Neural progenitor cell (in vitro differentiated cells): ENCODE data around the gene KIF26B. TPM values are rescaled to one million over a fixed set of nuclear protein-coding genes. Genes with fewer than 3 reads are reported as not detected.

Source experiments
- DNase-seq: peaks from one replicate; pipeline ENCODE4 v3.0.0-alpha.2; 2016; ENCODE audit warnings: low spot score
- H2AFZ ChIP-seq: fragments of 200-600 bp; sonication (generic); replicated peaks from 2 replicates; pipeline ENCODE4 v1.6.1; 2016; ENCODE audit warnings: antibody characterized with exemption
- H3F3A ChIP-seq: fragments of 200-600 bp; sonication (generic); 2 replicates; pipeline ENCODE4 v1.6.1; 2016; ENCODE audit warnings: antibody characterized with exemption, low read depth
- H3K27ac ChIP-seq: fragments of 200-600 bp; sonication (generic); 2 replicates; pipeline ENCODE4 v1.5.1; 2016; ENCODE audit warnings: mild to moderate bottlenecking
- H3K27me3 ChIP-seq: fragments of 200-600 bp; sonication (generic); 2 replicates; pipeline ENCODE4 v1.6.1; 2016; ENCODE audit warnings: mild to moderate bottlenecking, moderate library complexity
- H3K36me3 ChIP-seq: fragments of 200-600 bp; sonication (generic); 2 replicates; pipeline ENCODE4 v1.5.1; 2016
- H3K4me1 ChIP-seq: fragments of 200-600 bp; sonication (generic); 2 replicates; pipeline ENCODE4 v1.6.1; 2016; ENCODE audit warnings: mixed run types
- H3K4me2 ChIP-seq: fragments of 200-600 bp; sonication (generic); 2 replicates; pipeline ENCODE4 v1.6.1; 2016
- H3K4me3 ChIP-seq: fragments of 200-600 bp; sonication (generic); 2 replicates; pipeline ENCODE4 v1.5.1; 2016
- H3K79me2 ChIP-seq: fragments of 200-600 bp; sonication (generic); 2 replicates; pipeline ENCODE4 v1.6.1; 2016; ENCODE audit warnings: low read depth
- H3K9ac ChIP-seq: fragments of 200-600 bp; sonication (generic); 2 replicates; pipeline ENCODE4 v1.6.1; 2016
- H3K9me3 ChIP-seq: fragments of 200-600 bp; sonication (generic); 2 replicates; pipeline ENCODE4 v1.5.1; 2016; ENCODE audit warnings: low read depth
- H4K20me1 ChIP-seq: fragments of 200-600 bp; sonication (generic); 2 replicates; pipeline ENCODE4 v1.6.1; 2016; ENCODE audit warnings: low read depth
- H3K27ac Mint-ChIP-seq: 3 replicates; pipeline ENCODE4 v1.8.0; 2021; ENCODE audit warnings: mixed read lengths
- H3K27me3 Mint-ChIP-seq: 2 replicates; pipeline ENCODE4 v1.8.0; 2022; ENCODE audit warnings: low read depth, mild to moderate bottlenecking, inconsistent platforms, moderate library complexity, mixed read lengths; ENCODE audit not compliant: insufficient read depth
- H3K36me3 Mint-ChIP-seq: 3 replicates; pipeline ENCODE4 v1.8.0; 2021; ENCODE audit warnings: mixed read lengths
- H3K4me1 Mint-ChIP-seq: 3 replicates; pipeline ENCODE4 v1.8.0; 2021; ENCODE audit warnings: mixed read lengths
- H3K4me3 Mint-ChIP-seq: 3 replicates; pipeline ENCODE4 v1.8.0; 2021; ENCODE audit warnings: mild to moderate bottlenecking, moderate library complexity, mixed read lengths
- H3K9me3 Mint-ChIP-seq: 3 replicates; pipeline ENCODE4 v1.8.0; 2020; ENCODE audit warnings: mixed read lengths
- EZH2 ChIP-seq: fragments of 200-600 bp; sonication (generic); IDR thresholded peaks from 2 replicates; pipeline ENCODE4 v1.6.1; 2017; ENCODE audit warnings: antibody characterized with exemption, mild to moderate bottlenecking, moderate library complexity
- EZH2phosphoT487 ChIP-seq: fragments of 200-600 bp; sonication (generic); IDR thresholded peaks from 2 replicates; pipeline ENCODE4 v1.6.1; 2017; ENCODE audit warnings: antibody characterized with exemption
- total RNA-seq: library from RNA; depleted of rRNA; stranded (reverse); fragments of >200 nt; gene quantifications from 2 replicates; pipeline ENCODE4 v1.2.3, GENCODE V29; 2015; ENCODE audit warnings: low replicate concordance
- TF ChIP-seq, protein P1 (sequence below): fragments of 200-600 bp; sonication (generic); IDR thresholded peaks from 2 replicates; pipeline ENCODE4 v1.5.1; 2017; ENCODE audit warnings: antibody characterized with exemption, mild to moderate bottlenecking

The KIF26B gene
- total RNA-seq, 1 donor from 2014 or later: 0.47 TPM

DNA sequence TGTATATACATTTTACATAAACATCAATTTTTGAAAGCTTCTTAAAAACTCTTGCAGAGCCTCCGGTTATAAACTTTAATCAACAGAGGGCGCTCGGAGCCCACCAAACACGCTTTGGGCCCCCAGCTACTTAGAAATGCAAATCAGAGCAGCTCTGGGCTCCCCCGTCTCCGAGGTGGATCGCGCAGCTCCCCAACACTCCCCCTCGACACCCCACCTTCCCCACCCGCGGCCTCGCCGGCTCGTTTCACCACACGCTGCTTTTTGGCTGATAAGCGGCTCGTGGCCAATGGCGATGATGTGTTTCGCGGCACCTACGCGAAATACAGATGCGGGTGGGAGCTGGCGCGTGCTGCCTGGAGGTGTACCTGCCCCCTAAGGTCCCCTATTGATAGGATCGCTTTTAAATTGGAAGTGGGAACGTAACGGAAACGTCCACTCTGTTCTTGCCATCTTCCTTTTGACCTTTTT lies 1.7 kb upstream of the KIF26B start:
- Histone ChIP-seq H3K4me2 (peak overlapping the region; percentile 94), H4K20me1 (no peaks in the 10 kb centered on the region), H3K27me3 (peaks cover 81% of the 10 kb centered on the region), H3K36me3 (no peaks in the 10 kb centered on the region), H3K79me2 (no peaks in the 10 kb centered on the region), H3K9ac (no peak overlapping the region), H3F3A (peaks cover 14% of the 10 kb centered on the region), H3K9me3 (no peaks in the 10 kb centered on the region), H3K4me3 (peak overlapping the region; percentile 74), H2AFZ (no peak overlapping the region), H3K27ac (no peak overlapping the region), H3K4me1 (peaks cover 20% of the 10 kb centered on the region)
- TF ChIP-seq, protein P1, sequence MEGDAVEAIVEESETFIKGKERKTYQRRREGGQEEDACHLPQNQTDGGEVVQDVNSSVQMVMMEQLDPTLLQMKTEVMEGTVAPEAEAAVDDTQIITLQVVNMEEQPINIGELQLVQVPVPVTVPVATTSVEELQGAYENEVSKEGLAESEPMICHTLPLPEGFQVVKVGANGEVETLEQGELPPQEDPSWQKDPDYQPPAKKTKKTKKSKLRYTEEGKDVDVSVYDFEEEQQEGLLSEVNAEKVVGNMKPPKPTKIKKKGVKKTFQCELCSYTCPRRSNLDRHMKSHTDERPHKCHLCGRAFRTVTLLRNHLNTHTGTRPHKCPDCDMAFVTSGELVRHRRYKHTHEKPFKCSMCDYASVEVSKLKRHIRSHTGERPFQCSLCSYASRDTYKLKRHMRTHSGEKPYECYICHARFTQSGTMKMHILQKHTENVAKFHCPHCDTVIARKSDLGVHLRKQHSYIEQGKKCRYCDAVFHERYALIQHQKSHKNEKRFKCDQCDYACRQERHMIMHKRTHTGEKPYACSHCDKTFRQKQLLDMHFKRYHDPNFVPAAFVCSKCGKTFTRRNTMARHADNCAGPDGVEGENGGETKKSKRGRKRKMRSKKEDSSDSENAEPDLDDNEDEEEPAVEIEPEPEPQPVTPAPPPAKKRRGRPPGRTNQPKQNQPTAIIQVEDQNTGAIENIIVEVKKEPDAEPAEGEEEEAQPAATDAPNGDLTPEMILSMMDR: peak; percentile 89
- TF ChIP-seq EZH2 (peak; percentile 9), EZH2phosphoT487 (no peak)
- Mint-ChIP-seq H3K27me3 (peaks cover 16% of the 10 kb centered on the region), H3K36me3 (peaks cover 3% of the 10 kb centered on the region), H3K4me1 (peaks cover 9% of the 10 kb centered on the region), H3K27ac (no peak overlapping the region), H3K4me3 (peak overlapping the region; percentile 87), H3K9me3 (peaks cover 7% of the 10 kb centered on the region)
- peak; percentile 88 for DNase-seq

DNA sequence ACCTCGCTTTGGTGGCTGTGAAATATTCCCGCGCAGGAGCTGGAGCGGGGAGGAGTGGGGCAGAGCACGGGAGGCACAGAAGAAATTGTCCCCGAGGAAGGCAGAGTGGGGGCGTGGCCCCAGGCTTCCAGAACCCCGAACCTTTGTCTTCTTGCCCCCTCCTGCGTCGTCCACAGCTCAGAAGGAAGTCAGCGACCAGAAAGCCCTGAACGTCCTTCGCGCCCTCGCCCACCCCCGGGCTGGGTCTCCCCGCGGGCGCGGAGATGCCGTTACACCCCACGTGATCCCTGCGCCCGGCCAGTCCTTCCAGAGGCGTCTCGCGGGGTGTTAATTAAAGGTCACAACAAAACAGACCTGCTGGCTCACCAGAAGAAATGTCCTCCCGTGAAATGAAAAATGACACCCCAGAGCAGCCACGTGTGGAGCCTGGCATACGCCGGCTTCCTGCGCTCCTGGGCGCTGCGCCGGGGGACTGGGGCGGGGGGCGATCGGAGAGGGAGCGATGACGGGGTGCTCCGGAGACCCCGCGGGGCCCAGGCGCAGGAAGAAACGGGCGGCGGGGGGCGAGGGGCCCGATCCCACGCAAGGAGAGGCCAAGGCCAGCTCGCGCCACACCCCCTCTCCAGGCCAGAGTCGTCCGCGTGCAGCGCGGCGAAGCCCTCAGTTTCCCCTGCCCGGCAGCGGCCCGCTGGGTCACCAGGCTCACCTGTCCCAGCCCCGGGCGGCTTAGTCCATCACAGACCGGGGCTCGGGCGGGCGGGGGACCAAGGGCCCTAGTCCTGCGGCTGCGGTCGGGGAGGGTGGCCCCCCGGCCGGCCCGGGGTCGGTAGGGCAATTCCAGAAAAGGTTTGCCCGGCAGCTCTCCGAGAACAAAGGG lies 995 bp upstream of the KIF26B start:
- Histone ChIP-seq H3K4me3 (peak overlapping the region; percentile 74), H3K9me3 (no peaks in the 10 kb centered on the region), H3K9ac (no peak overlapping the region), H3K79me2 (no peaks in the 10 kb centered on the region), H2AFZ (peak overlapping the region; percentile 98), H3K36me3 (no peaks in the 10 kb centered on the region), H3F3A (peaks cover 14% of the 10 kb centered on the region), H3K4me1 (peaks cover 20% of the 10 kb centered on the region), H3K27ac (no peak overlapping the region), H3K4me2 (peak overlapping the region; percentile 94), H4K20me1 (no peaks in the 10 kb centered on the region), H3K27me3 (peaks cover 86% of the 10 kb centered on the region)
- DNase-seq: peak; percentile 44
- peaks cover 15% of the 10 kb centered on the region for H3K27me3 Mint-ChIP-seq
- H3K36me3 Mint-ChIP-seq: peaks cover 6% of the 10 kb centered on the region
- peaks cover 9% of the 10 kb centered on the region for H3K4me1 Mint-ChIP-seq
- no peak overlapping the region for H3K27ac Mint-ChIP-seq
- peak overlapping the region; percentile 87 for H3K4me3 Mint-ChIP-seq
- H3K9me3 Mint-ChIP-seq: peaks cover 12% of the 10 kb centered on the region
- TF ChIP-seq EZH2phosphoT487: peak; percentile 37
- TF ChIP-seq EZH2: peak; percentile 71
- TF ChIP-seq, protein P1: no peak

DNA sequence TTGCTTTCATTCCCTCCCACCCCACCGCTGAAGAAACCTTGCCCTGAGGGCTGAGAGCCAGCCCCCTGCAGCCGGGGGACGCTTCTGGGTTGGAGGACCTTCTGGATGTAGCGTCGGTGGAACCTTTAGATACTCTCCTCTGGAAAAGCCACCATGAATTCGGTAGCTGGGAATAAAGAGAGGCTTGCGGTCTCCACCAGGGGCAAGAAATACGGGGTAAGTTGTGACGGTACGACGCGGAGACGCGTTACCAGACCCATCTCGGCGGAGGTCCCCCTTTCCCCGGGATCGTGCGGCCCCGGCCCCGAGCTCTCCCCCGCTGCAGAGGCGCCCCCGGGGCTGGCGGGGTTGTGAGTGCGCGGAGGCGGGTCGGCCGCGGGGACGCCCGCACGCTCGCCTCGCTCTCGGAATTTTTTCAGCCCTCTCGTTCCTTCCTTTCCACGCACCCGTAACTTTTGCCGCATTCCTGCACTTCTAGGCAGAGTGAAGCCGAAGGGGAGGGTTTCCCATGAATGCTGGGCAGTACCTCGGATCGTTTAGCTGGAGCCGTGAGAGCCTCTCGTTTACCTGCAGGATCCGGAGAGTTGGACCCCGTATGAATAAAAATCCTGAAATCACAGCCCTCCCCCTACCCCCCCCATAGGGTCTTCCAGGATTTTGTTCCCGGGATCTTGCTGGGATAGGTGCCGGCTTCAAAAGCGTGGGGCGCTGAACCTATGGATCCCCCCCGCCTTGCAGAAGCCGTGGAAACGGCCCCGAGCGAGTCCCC lies 671 bp downstream of the KIF26B start:
- H3K4me3 ChIP-seq: peak overlapping the region; percentile 74
- H3F3A ChIP-seq: peaks cover 14% of the 10 kb centered on the region
- peak overlapping the region; percentile 94 for H3K4me2 ChIP-seq
- H3K9ac ChIP-seq: no peak overlapping the region
- Mint-ChIP-seq H3K4me1 (peaks cover 9% of the 10 kb centered on the region), H3K27ac (no peak overlapping the region), H3K9me3 (peaks cover 16% of the 10 kb centered on the region), H3K36me3 (peaks cover 13% of the 10 kb centered on the region), H3K27me3 (peaks cover 14% of the 10 kb centered on the region), H3K4me3 (peak overlapping the region; percentile 93)
- no peak overlapping the region for H3K27ac ChIP-seq
- no peaks in the 10 kb centered on the region for H3K36me3 ChIP-seq
- DNase-seq: peak; percentile 65
- H3K4me1 ChIP-seq: peaks cover 20% of the 10 kb centered on the region
- no peaks in the 10 kb centered on the region for H3K79me2 ChIP-seq
- H3K27me3 ChIP-seq: peaks cover 90% of the 10 kb centered on the region
- TF ChIP-seq EZH2 (peak; percentile 79), EZH2phosphoT487 (peak; percentile 60)
- TF ChIP-seq, protein P1: no peak
- no peaks in the 10 kb centered on the region for H3K9me3 ChIP-seq
- no peaks in the 10 kb centered on the region for H4K20me1 ChIP-seq
- peak overlapping the region; percentile 98 for H2AFZ ChIP-seq
